ENCODE results near the gene DRAM1. TPM values are rescaled to one million over a fixed set of nuclear protein-coding genes. Genes with fewer than 3 reads are reported as not detected.
"Not testable (repeated sequence)": the region's sequence is repeated elsewhere in the genome, so short reads cannot be mapped to it uniquely, and the experiment has no call there.

DRAM1 gene
- total and polyA plus RNA-seq, 5 donors: 4.7 to 13.3 (median 8.6) TPM

- ATAC-seq: no peak
- Histone ChIP-seq H3K27ac (ENCODE audit: low read length) (no peak overlapping the region), H3K27me3 (ENCODE audit: control insufficient read depth, insufficient read depth) (no peaks in the 10 kb centered on the region), H3K4me1 (ENCODE audit: control insufficient read depth, insufficient read depth, low read length) (no peaks in the 10 kb centered on the region), H3K9me3 (ENCODE audit: control insufficient read depth, low read length) (no peaks in the 10 kb centered on the region), H3K4me3 (ENCODE audit: low read length) (no peak overlapping the region)
- intact Hi-C loops (cut with DNase I): no loop called here
- DNase-seq: no peak
Measured at GRCh38 chr12:101859664-101860607, 17.4 kb upstream of the DRAM1 start.

- intact Hi-C loops (cut with DNase I); DNase-seq; H3K9me3 ChIP-seq (ENCODE audit: control insufficient read depth, low read length); ATAC-seq; H3K4me3 ChIP-seq (ENCODE audit: low read length); H3K27ac ChIP-seq (ENCODE audit: low read length); H3K27me3 ChIP-seq (ENCODE audit: control insufficient read depth, insufficient read depth); H3K4me1 ChIP-seq (ENCODE audit: control insufficient read depth, insufficient read depth, low read length): not testable (repeated sequence)
- WGBS: 92% methylated on average over 2 of the region's 2 CpGs
Measured at GRCh38 chr12:101861688-101862087, 15.7 kb upstream of the DRAM1 start.

GRCh38 chr12:101862245-101862644, 15.1 kb upstream of the DRAM1 start:
- no peaks in the 10 kb centered on the region for H3K4me1 ChIP-seq (ENCODE audit: control insufficient read depth, insufficient read depth, low read length)
- no peaks in the 10 kb centered on the region for H3K27me3 ChIP-seq (ENCODE audit: control insufficient read depth, insufficient read depth)
- 90% methylated on average over 2 of the region's 2 CpGs for WGBS
- no peak overlapping the region for H3K4me3 ChIP-seq (ENCODE audit: low read length)
- H3K27ac ChIP-seq (ENCODE audit: low read length): no peak overlapping the region
- H3K9me3 ChIP-seq (ENCODE audit: control insufficient read depth, low read length): no peaks in the 10 kb centered on the region
- intact Hi-C loops (cut with DNase I): no loop called here
- no peak for ATAC-seq
- no peak for DNase-seq

- Histone ChIP-seq H3K4me3 (ENCODE audit: low read length) (no peak overlapping the region), H3K9me3 (ENCODE audit: control insufficient read depth, low read length) (no peaks in the 10 kb centered on the region), H3K27ac (ENCODE audit: low read length) (no peak overlapping the region), H3K4me1 (ENCODE audit: control insufficient read depth, insufficient read depth, low read length) (no peaks in the 10 kb centered on the region), H3K27me3 (ENCODE audit: control insufficient read depth, insufficient read depth) (no peaks in the 10 kb centered on the region)
- intact Hi-C loops (cut with DNase I): no loop called here
- ATAC-seq (no peak), DNase-seq (no peak)
Measured at GRCh38 chr12:101863981-101864380, 13.4 kb upstream of the DRAM1 start.

GRCh38 chr12:101866615-101867373, 10.6 kb upstream of the DRAM1 start:
- Histone ChIP-seq H3K9me3 (ENCODE audit: control insufficient read depth, low read length) (no peaks in the 10 kb centered on the region), H3K4me1 (ENCODE audit: control insufficient read depth, insufficient read depth, low read length) (no peaks in the 10 kb centered on the region), H3K27ac (ENCODE audit: low read length) (no peak overlapping the region), H3K27me3 (ENCODE audit: control insufficient read depth, insufficient read depth) (no peaks in the 10 kb centered on the region), H3K4me3 (ENCODE audit: low read length) (no peak overlapping the region)
- ATAC-seq (no peak), DNase-seq (no peak)
- 65% methylated on average over 13 of the region's 13 CpGs for WGBS
- intact Hi-C loops (cut with DNase I): no loop called here

- H3K9me3 ChIP-seq (ENCODE audit: control insufficient read depth, low read length); DNase-seq; H3K4me3 ChIP-seq (ENCODE audit: low read length); H3K27ac ChIP-seq (ENCODE audit: low read length); intact Hi-C loops (cut with DNase I); H3K27me3 ChIP-seq (ENCODE audit: control insufficient read depth, insufficient read depth); ATAC-seq; H3K4me1 ChIP-seq (ENCODE audit: control insufficient read depth, insufficient read depth, low read length): not testable (repeated sequence)
- WGBS: 91% methylated on average over 3 of the region's 3 CpGs
Measured at GRCh38 chr12:101867619-101868018, 9.8 kb upstream of the DRAM1 start.

- ATAC-seq (no peak), DNase-seq (no peak)
- H3K27me3 ChIP-seq (ENCODE audit: control insufficient read depth, insufficient read depth): no peaks in the 10 kb centered on the region
- H3K4me1 ChIP-seq (ENCODE audit: control insufficient read depth, insufficient read depth, low read length): no peaks in the 10 kb centered on the region
- no peaks in the 10 kb centered on the region for H3K9me3 ChIP-seq (ENCODE audit: control insufficient read depth, low read length)
- intact Hi-C loops (cut with DNase I): no loop called here
- 82% methylated on average over 1 of the region's 1 CpG for WGBS
- H3K4me3 ChIP-seq (ENCODE audit: low read length): no peak overlapping the region
- no peak overlapping the region for H3K27ac ChIP-seq (ENCODE audit: low read length)
Measured at GRCh38 chr12:101870925-101871324, 6.5 kb upstream of the DRAM1 start.

GRCh38 chr12:101875162-101875561, 2.2 kb upstream of the DRAM1 start:
- intact Hi-C loops (cut with DNase I): no loop called here
- no peak overlapping the region for H3K4me3 ChIP-seq (ENCODE audit: low read length)
- ATAC-seq (no peak), DNase-seq (no peak)
- WGBS: 82% methylated on average over 9 of the region's 9 CpGs
- H3K27ac ChIP-seq (ENCODE audit: low read length): peak overlapping the region; percentile 75
- H3K9me3 ChIP-seq (ENCODE audit: control insufficient read depth, low read length): no peaks in the 10 kb centered on the region
- no peaks in the 10 kb centered on the region for H3K27me3 ChIP-seq (ENCODE audit: control insufficient read depth, insufficient read depth)
- no peaks in the 10 kb centered on the region for H3K4me1 ChIP-seq (ENCODE audit: control insufficient read depth, insufficient read depth, low read length)

- no peak for DNase-seq
- Histone ChIP-seq H3K9me3 (ENCODE audit: control insufficient read depth, low read length) (no peaks in the 10 kb centered on the region), H3K4me3 (ENCODE audit: low read length) (peak overlapping the region; percentile 63), H3K27me3 (ENCODE audit: control insufficient read depth, insufficient read depth) (no peaks in the 10 kb centered on the region), H3K27ac (ENCODE audit: low read length) (peak overlapping the region; percentile 92), H3K4me1 (ENCODE audit: control insufficient read depth, insufficient read depth, low read length) (no peaks in the 10 kb centered on the region)
- intact Hi-C loops (cut with DNase I): no loop called here
- ATAC-seq: no peak
- WGBS: 40% methylated on average over 9 of the region's 9 CpGs
Measured at GRCh38 chr12:101876322-101876860, 989 bp upstream of the DRAM1 start.

GRCh38 chr12:101877806-101878242, 444 bp downstream of the DRAM1 start:
- H3K9me3 ChIP-seq (ENCODE audit: control insufficient read depth, low read length): no peaks in the 10 kb centered on the region
- H3K27me3 ChIP-seq (ENCODE audit: control insufficient read depth, insufficient read depth): no peaks in the 10 kb centered on the region
- intact Hi-C loops (cut with DNase I): no loop called here
- peak overlapping the region; percentile 92 for H3K27ac ChIP-seq (ENCODE audit: low read length)
- H3K4me1 ChIP-seq (ENCODE audit: control insufficient read depth, insufficient read depth, low read length): no peaks in the 10 kb centered on the region
- under 1% methylated on average over 24 of the region's 24 CpGs for WGBS
- DNase-seq (peak in 1 of 3 donors; percentile 40), ATAC-seq (peak; percentile 1 to 4)
- peak overlapping the region; percentile 63 for H3K4me3 ChIP-seq (ENCODE audit: low read length)

GRCh38 chr12:101878243-101878821, 952 bp downstream of the DRAM1 start:
- DNase-seq: no peak
- Histone ChIP-seq H3K9me3 (ENCODE audit: control insufficient read depth, low read length) (no peaks in the 10 kb centered on the region), H3K4me3 (ENCODE audit: low read length) (peak overlapping the region; percentile 63), H3K27me3 (ENCODE audit: control insufficient read depth, insufficient read depth) (no peaks in the 10 kb centered on the region), H3K27ac (ENCODE audit: low read length) (peak overlapping the region; percentile 92), H3K4me1 (ENCODE audit: control insufficient read depth, insufficient read depth, low read length) (no peaks in the 10 kb centered on the region)
- no peak for ATAC-seq
- intact Hi-C loops (cut with DNase I): no loop called here
- 11% methylated on average over 7 of the region's 7 CpGs for WGBS

Measured in right cardiac atrium (tissue), 5 donors.